Endodermal cell (in vitro differentiated cells): Measurements from ENCODE around the gene MACROD2. TPM values are rescaled to one million over a fixed set of nuclear protein-coding genes. Genes with fewer than 3 reads are reported as not detected.

Experiments
- DNase-seq: peaks from one replicate; pipeline ENCODE4 v3.0.0-alpha.2; 2017
- H3K27ac ChIP-seq: 2 replicates; pipeline ENCODE4 v1.5.1; 2013; ENCODE audit warnings: mild to moderate bottlenecking, low read depth, low read length, moderate library complexity
- H3K27me3 ChIP-seq: 2 replicates; pipeline ENCODE4 v1.6.1; 2013; ENCODE audit warnings: mild to moderate bottlenecking, low read length, moderate library complexity; ENCODE audit not compliant: insufficient read depth, control insufficient read depth, poor library complexity, severe bottlenecking
- H3K36me3 ChIP-seq: 2 replicates; pipeline ENCODE4 v1.7.0; 2013; ENCODE audit warnings: mild to moderate bottlenecking, low read length, moderate library complexity; ENCODE audit not compliant: control insufficient read depth, insufficient read depth
- H3K4me1 ChIP-seq: one replicate; pipeline ENCODE4 v1.7.0; 2013; ENCODE audit warnings: low read length; ENCODE audit not compliant: control insufficient read depth, insufficient read depth
- H3K4me3 ChIP-seq: 2 replicates; pipeline ENCODE4 v1.5.1; 2013; ENCODE audit warnings: mild to moderate bottlenecking, low read length, moderate library complexity
- H3K9ac ChIP-seq: 2 replicates; pipeline ENCODE4 v1.6.1; 2013; ENCODE audit warnings: mild to moderate bottlenecking, low read length, moderate library complexity; ENCODE audit not compliant: poor library complexity, severe bottlenecking; ENCODE audit errors: extremely low read depth
- H3K9me3 ChIP-seq: 2 replicates; pipeline ENCODE4 v1.6.1; 2013; ENCODE audit warnings: mild to moderate bottlenecking, low read length, moderate library complexity; ENCODE audit not compliant: control insufficient read depth
- H3K27ac Mint-ChIP-seq: 2 replicates; pipeline ENCODE4 v1.8.0; 2020; ENCODE audit warnings: mixed read lengths
- H3K27me3 Mint-ChIP-seq: 2 replicates; pipeline ENCODE4 v1.8.0; 2021; ENCODE audit warnings: mild to moderate bottlenecking, mixed read lengths; ENCODE audit not compliant: insufficient read depth
- H3K36me3 Mint-ChIP-seq: 2 replicates; pipeline ENCODE4 v1.8.0; 2020; ENCODE audit warnings: low read depth, mixed read lengths
- H3K4me1 Mint-ChIP-seq: 2 replicates; pipeline ENCODE4 v1.8.0; 2020; ENCODE audit warnings: mixed read lengths
- H3K4me3 Mint-ChIP-seq: 2 replicates; pipeline ENCODE4 v1.8.0; 2020; ENCODE audit warnings: mild to moderate bottlenecking, moderate library complexity, mixed read lengths
- H3K9me3 Mint-ChIP-seq: 2 replicates; pipeline ENCODE4 v1.8.0; 2020; ENCODE audit warnings: mild to moderate bottlenecking, mixed read lengths
- CTCF ChIP-seq: fragments of 200-600 bp; sonication (generic); conservative IDR thresholded peaks from 2 replicates; pipeline ENCODE4 v1.5.0; 2021; ENCODE audit warnings: antibody characterized with exemption, mild to moderate bottlenecking
- WGBS, 2 experiments: methylation state at CpG; one replicate each; pipeline versions ENCODE4 v1.1.5 to v1.1.7; 2013; ENCODE audit warnings: missing lambda C conversion rate in 2 of 2, mixed read lengths in 1 of 2; ENCODE audit not compliant: insufficient coverage in 1 of 2, insufficient read length in 1 of 2; 5-methylcytosine and 5-hydroxymethylcytosine counted together
- total RNA-seq, 2 donors: library from RNA; stranded (reverse); fragmentation: NEBNext Ultra II Directional in 1 of 2; extraction: Animal tissue kit (Norgen Biotek cat#: 25700) in 1 of 2; gene quantifications; 2 replicates in 1 of 2; 3 replicates in 1 of 2; pipeline ENCODE4 v1.2.1, GENCODE V29; 2021

MACROD2 gene
- total RNA-seq, 2 donors from 2014 or later, result 2.3 to 4.8 TPM

- TF ChIP-seq CTCF, result no peak
- DNase-seq, result no peak
Measured at GRCh38 chr20:16040742-16041141, 2045.4 kb downstream of the MACROD2 start.

GRCh38 chr20:16042731-16043130, 2047.4 kb downstream of the MACROD2 start:
- peaks cover 6% of the 10 kb centered on the region for H3K4me1 Mint-ChIP-seq
- 90 to 100% methylated on average over 1 of the region's 1 CpG for WGBS, 2 experiments

More at GRCh38 chr20:16040742-16041141, 2045.4 kb downstream of the MACROD2 start:
- no peak overlapping the region for H3K27ac ChIP-seq
- H3K4me1 ChIP-seq, result no peaks in the 10 kb centered on the region
- H3K4me3 Mint-ChIP-seq, result no peak overlapping the region
- H3K9me3 ChIP-seq, result no peaks in the 10 kb centered on the region
- H3K9ac ChIP-seq, result no peak overlapping the region
- H3K27me3 Mint-ChIP-seq, result no peaks in the 10 kb centered on the region
- H3K36me3 Mint-ChIP-seq, result no peaks in the 10 kb centered on the region
- H3K36me3 ChIP-seq, result no peaks in the 10 kb centered on the region
- H3K27me3 ChIP-seq, result no peaks in the 10 kb centered on the region
- peaks cover 2% of the 10 kb centered on the region for H3K9me3 Mint-ChIP-seq
- H3K4me1 Mint-ChIP-seq, result peaks cover 6% of the 10 kb centered on the region
- no peak overlapping the region for H3K4me3 ChIP-seq
- H3K27ac Mint-ChIP-seq, result no peak overlapping the region

GRCh38 chr20:16043931-16044330, 2048.6 kb downstream of the MACROD2 start:
- H3K4me1 ChIP-seq, result no peaks in the 10 kb centered on the region
- Mint-ChIP-seq H3K27me3 (no peaks in the 10 kb centered on the region), H3K36me3 (no peaks in the 10 kb centered on the region), H3K4me3 (no peak overlapping the region), H3K4me1 (peaks cover 6% of the 10 kb centered on the region), H3K9me3 (peaks cover 2% of the 10 kb centered on the region), H3K27ac (no peak overlapping the region)
- TF ChIP-seq CTCF, result no peak
- no peak overlapping the region for H3K4me3 ChIP-seq
- no peak for DNase-seq
- WGBS, 2 experiments, result 92 to 95% methylated on average over 2 to 3 of the region's 3 CpGs
- H3K27me3 ChIP-seq, result no peaks in the 10 kb centered on the region
- H3K27ac ChIP-seq, result no peak overlapping the region
- H3K36me3 ChIP-seq, result no peaks in the 10 kb centered on the region
- H3K9me3 ChIP-seq, result no peaks in the 10 kb centered on the region
- H3K9ac ChIP-seq, result no peak overlapping the region

More at GRCh38 chr20:16042731-16043130, 2047.4 kb downstream of the MACROD2 start:
- Histone ChIP-seq H3K27ac (no peak overlapping the region), H3K27me3 (no peaks in the 10 kb centered on the region), H3K4me1 (no peaks in the 10 kb centered on the region), H3K4me3 (no peak overlapping the region), H3K36me3 (no peaks in the 10 kb centered on the region), H3K9me3 (no peaks in the 10 kb centered on the region), H3K9ac (no peak overlapping the region)
- no peak overlapping the region for H3K4me3 Mint-ChIP-seq
- H3K27me3 Mint-ChIP-seq, result no peaks in the 10 kb centered on the region
- TF ChIP-seq CTCF, result no peak
- H3K36me3 Mint-ChIP-seq, result no peaks in the 10 kb centered on the region
- no peak for DNase-seq
- H3K27ac Mint-ChIP-seq, result no peak overlapping the region
- peaks cover 2% of the 10 kb centered on the region for H3K9me3 Mint-ChIP-seq
